ENCODE data around the gene LRIG1. TPM values are rescaled to one million over a fixed set of nuclear protein-coding genes. Genes with fewer than 3 reads are reported as not detected.
A peak's percentile ranks its signal among the peaks of the same experiment; 100 is the strongest.

Gene LRIG1
- total and polyA plus RNA-seq, 10 of the 15 experiments (the other 5 are each of a cell fraction or from before 2014, with no cell fraction given) = 0.84 to 16.4 (median 8.1) TPM

DNA sequence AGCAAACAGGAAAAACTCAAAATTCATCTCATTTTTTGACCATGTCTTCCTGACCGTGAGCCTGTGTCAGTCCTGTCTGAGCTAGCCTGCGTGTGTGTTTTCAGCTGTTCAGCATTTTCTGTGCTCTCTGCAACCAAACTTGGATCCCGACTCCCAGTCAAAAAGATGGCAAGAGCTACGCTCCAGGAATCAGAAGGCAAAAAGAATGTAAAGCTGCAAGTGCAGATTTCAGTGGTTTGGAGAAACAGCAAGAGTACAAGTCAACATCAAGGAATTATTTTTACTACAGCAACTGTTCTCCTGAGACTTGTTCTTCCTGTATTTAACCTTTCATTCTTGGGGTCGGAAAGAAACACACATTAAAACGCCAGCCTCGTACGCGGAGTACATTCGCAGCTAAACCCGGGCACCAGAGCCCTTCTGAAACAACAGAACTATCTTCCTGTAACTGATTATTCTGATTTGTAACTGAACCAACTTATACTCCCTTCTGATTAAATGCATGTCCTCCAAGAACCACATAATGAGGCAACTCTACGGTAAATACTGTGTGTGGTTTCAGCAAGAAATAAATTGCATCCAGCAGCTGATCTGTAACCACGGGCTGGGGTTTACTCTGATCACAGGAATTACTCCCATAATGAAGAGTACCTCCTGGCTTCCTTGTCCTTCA lies 107.4 kb downstream of the LRIG1 start:
- SMC1A ChIA-PET (ENCODE audit: uncharacterized antibody, unreplicated experiment) = interaction anchor here (0.7 to 2.5 kb wide), 10 partner anchors 8 to 139 kb away, joined by 3 to 29 read pairs (median 5); no protein-coding TSS in a partner anchor

More for the DNA sequence above, 107.4 kb downstream of the LRIG1 start:
- CTCF ChIA-PET = interaction anchor here (0.7 to 1.9 kb wide), 11 partner anchors 8 to 1262 kb away, joined by 3 to 13 read pairs (median 5); no protein-coding TSS in a partner anchor
- in situ Hi-C loops (cut with MboI) = no loop called here
- intact Hi-C loops (cut with micrococcal nuclease; ENCODE audit: unreplicated experiment) = loop anchor here (5.0 kb wide), 1 partner anchor 89 kb away; no protein-coding TSS in a partner anchor
- RAD21 ChIA-PET (ENCODE audit: unreplicated experiment) = interaction anchor here (0.7 to 1.4 kb wide), 7 partner anchors 9 to 139 kb away, joined by 3 to 6 read pairs (median 3); no protein-coding TSS in a partner anchor
- H3K9ac ChIP-seq (ENCODE audit: control insufficient read depth, insufficient read depth, low read length) = peak overlapping the region; percentile 7; the same call in 1 of the 2 replicates
- WGBS (ENCODE audit: insufficient coverage, insufficient replicate concordance, low lambda C conversion rate, missing lambda C conversion rate) = 56% methylated on average over 13 of the region's 13 CpGs
- H3K27me3 ChIP-seq (replicated peaks in 1 of 2; ENCODE audit: control insufficient read depth in 2 of 2, insufficient read depth in 2 of 2, low read length in 1 of 2) = no peaks in the 10 kb centered on the region
- 0 out of 2 replicates have a peak overlapping the region, but pooled peaks have one; percentile 28 for H3K27ac ChIP-seq (ENCODE audit: control insufficient read depth, insufficient read depth)
- peak overlapping the region; percentile 29; the same call in 1 of the 2 replicates for H3K4me3 ChIP-seq
- H3K4me1 ChIP-seq (ENCODE audit: control insufficient read depth, insufficient read depth, low read length) = peaks cover 23% of the 10 kb centered on the region
- no peak; the same call in 1 of the 3 replicates for ATAC-seq
- peak overlapping the region; percentile 33 for H2AFZ ChIP-seq (ENCODE audit: control insufficient read depth, low read depth, low read length)
- POLR2A ChIA-PET = interaction anchor here (1.1 kb wide), 1 partner anchor 9 kb away, joined by 3 read pairs; no protein-coding TSS in a partner anchor
- H4K20me1 ChIP-seq (ENCODE audit: control insufficient read depth, insufficient read depth) = no peaks in the 10 kb centered on the region
- no peaks in the 10 kb centered on the region for H3K9me3 ChIP-seq (replicated peaks; ENCODE audit: control insufficient read depth, insufficient read depth, low read length)
- peak overlapping the region; percentile 86 for H3K4me2 ChIP-seq (ENCODE audit: control insufficient read depth, insufficient read depth)
- DNase-seq (ENCODE audit: low read depth, low spot score) = no peak
- H3K36me3 ChIP-seq (ENCODE audit: control insufficient read depth in 2 of 2, insufficient read depth in 2 of 2, low read length in 1 of 2) = no peaks in the 10 kb centered on the region; a peak in 2 of 4 replicates
- peak; percentile 18 for FAIRE-seq
- TF ChIP-seq RAD21 (IDR thresholded peaks at IDR 0.05; ENCODE audit: insufficient read depth, low read depth, low read length) (no peak), BCL11A (IDR thresholded peaks at IDR 0.05; ENCODE audit: low read depth, low read length) (peak; percentile 6; the same call in 1 of the 2 replicates), RELA (IDR thresholded peaks at IDR 0.05; ENCODE audit: borderline replicate concordance, partially characterized antibody) (no peak)
- TF ChIP-seq, protein P1, sequence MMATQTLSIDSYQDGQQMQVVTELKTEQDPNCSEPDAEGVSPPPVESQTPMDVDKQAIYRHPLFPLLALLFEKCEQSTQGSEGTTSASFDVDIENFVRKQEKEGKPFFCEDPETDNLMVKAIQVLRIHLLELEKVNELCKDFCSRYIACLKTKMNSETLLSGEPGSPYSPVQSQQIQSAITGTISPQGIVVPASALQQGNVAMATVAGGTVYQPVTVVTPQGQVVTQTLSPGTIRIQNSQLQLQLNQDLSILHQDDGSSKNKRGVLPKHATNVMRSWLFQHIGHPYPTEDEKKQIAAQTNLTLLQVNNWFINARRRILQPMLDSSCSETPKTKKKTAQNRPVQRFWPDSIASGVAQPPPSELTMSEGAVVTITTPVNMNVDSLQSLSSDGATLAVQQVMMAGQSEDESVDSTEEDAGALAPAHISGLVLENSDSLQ (IDR thresholded peaks at IDR 0.05) = no peak
- TSS peak; percentile 65 for BruUV-seq (replicated peaks)
- no peaks in the 10 kb centered on the region for H3K79me2 ChIP-seq (ENCODE audit: control insufficient read depth, insufficient read depth, low read length)
